ENCODE data around the gene SF3B5. TPM values are rescaled to one million over a fixed set of nuclear protein-coding genes. Genes with fewer than 3 reads are reported as not detected.
"Not testable (repeated sequence)": the region's sequence is repeated elsewhere in the genome, so short reads cannot be mapped to it uniquely, and the experiment has no call there.

The SF3B5 gene
- total RNA-seq, 1 donor from 2014 or later = 114 TPM

GRCh38 chr6:144093658-144094057, 1.7 kb downstream of the SF3B5 start:
- intact Hi-C loops (cut with DNase I) = no loop called here
- Histone ChIP-seq H3K4me1 (peaks cover 17% of the 10 kb centered on the region), H3K4me3 (no peak overlapping the region), H3K27ac (no peak overlapping the region), H3K36me3 (no peaks in the 10 kb centered on the region), H3K27me3 (no peaks in the 10 kb centered on the region), H3K9me3 (no peaks in the 10 kb centered on the region)
- ATAC-seq = no peak
- DNase-seq = no peak
- no peak for TF ChIP-seq CTCF (IDR thresholded peaks at IDR 0.05)

GRCh38 chr6:144093236-144093635, 2.1 kb downstream of the SF3B5 start:
- no peak for TF ChIP-seq CTCF (IDR thresholded peaks at IDR 0.05)
- intact Hi-C loops (cut with DNase I) = no loop called here
- no peaks in the 10 kb centered on the region for H3K9me3 ChIP-seq

GRCh38 chr6:144090384-144090783, 5.0 kb downstream of the SF3B5 start:
- no peak for DNase-seq
- no peak for ATAC-seq
- TF ChIP-seq CTCF (IDR thresholded peaks at IDR 0.05) = no peak
- Histone ChIP-seq H3K4me3 (no peak overlapping the region), H3K27me3 (no peaks in the 10 kb centered on the region), H3K27ac (no peak overlapping the region), H3K9me3 (no peaks in the 10 kb centered on the region), H3K4me1 (peaks cover 17% of the 10 kb centered on the region), H3K36me3 (peaks cover 3% of the 10 kb centered on the region)
- intact Hi-C loops (cut with DNase I) = no loop called here

More at GRCh38 chr6:144093236-144093635, 2.1 kb downstream of the SF3B5 start:
- Histone ChIP-seq H3K27ac (no peak overlapping the region), H3K4me1 (peaks cover 17% of the 10 kb centered on the region), H3K36me3 (no peaks in the 10 kb centered on the region), H3K27me3 (no peaks in the 10 kb centered on the region), H3K4me3 (no peak overlapping the region)
- ATAC-seq = no peak
- DNase-seq = no peak

GRCh38 chr6:144087789-144088426, 7.5 kb downstream of the SF3B5 start:
- no peaks in the 10 kb centered on the region for H3K27me3 ChIP-seq
- intact Hi-C loops (cut with DNase I) = no loop called here
- no peak for DNase-seq
- no peaks in the 10 kb centered on the region for H3K4me1 ChIP-seq
- no peak overlapping the region for H3K27ac ChIP-seq
- H3K9me3 ChIP-seq = no peaks in the 10 kb centered on the region
- no peak for TF ChIP-seq CTCF (IDR thresholded peaks at IDR 0.05)
- ATAC-seq = peak; percentile 46
- peaks cover 4% of the 10 kb centered on the region for H3K36me3 ChIP-seq
- no peak overlapping the region for H3K4me3 ChIP-seq

- peaks cover 4% of the 10 kb centered on the region for H3K36me3 ChIP-seq
- H3K27ac ChIP-seq = no peak overlapping the region
- no peak overlapping the region for H3K4me3 ChIP-seq
- intact Hi-C loops (cut with DNase I) = no loop called here
- TF ChIP-seq CTCF (IDR thresholded peaks at IDR 0.05) = no peak
- no peak for DNase-seq
- ATAC-seq = no peak
- H3K9me3 ChIP-seq = no peaks in the 10 kb centered on the region
- no peaks in the 10 kb centered on the region for H3K4me1 ChIP-seq
- H3K27me3 ChIP-seq = no peaks in the 10 kb centered on the region
Measured at GRCh38 chr6:144086959-144087358, 8.4 kb downstream of the SF3B5 start.

- intact Hi-C loops (cut with DNase I) = no loop called here
- TF ChIP-seq CTCF (IDR thresholded peaks at IDR 0.05) = no peak
- no peaks in the 10 kb centered on the region for H3K4me1 ChIP-seq
- H3K27ac ChIP-seq = no peak overlapping the region
- ATAC-seq (no peak), DNase-seq (no peak)
- no peak overlapping the region for H3K4me3 ChIP-seq
- no peaks in the 10 kb centered on the region for H3K9me3 ChIP-seq
- H3K36me3 ChIP-seq = peaks cover 4% of the 10 kb centered on the region
- no peaks in the 10 kb centered on the region for H3K27me3 ChIP-seq
Measured at GRCh38 chr6:144083172-144083571, 12.2 kb downstream of the SF3B5 start.

GRCh38 chr6:144082412-144082811, 13.0 kb downstream of the SF3B5 start:
- H3K36me3 ChIP-seq; H3K27ac ChIP-seq; H3K4me1 ChIP-seq; H3K4me3 ChIP-seq; H3K27me3 ChIP-seq; intact Hi-C loops (cut with DNase I); H3K9me3 ChIP-seq; DNase-seq; ATAC-seq: not testable (repeated sequence)

Data from upper lobe of right lung (tissue), 1 donor.